ENCODE measurements around the gene PDSS2. TPM values are rescaled to one million over a fixed set of nuclear protein-coding genes. Genes with fewer than 3 reads are reported as not detected.

PDSS2 gene
- total and polyA plus RNA-seq, 2 donors (not counting 1 experiment from before 2014, with no cell fraction given): 16.9 to 17.0 TPM

- DNase-seq (no peak), ATAC-seq (ENCODE audit: low read depth) (no peak)
- POLR2A ChIA-PET: no interaction called here
- CTCF ChIA-PET: no interaction called here
- Histone ChIP-seq H3K27me3 (replicated peaks in 1 of 4; ENCODE audit: control extremely low read depth in 1 of 4, control insufficient read depth in 3 of 4, insufficient read depth in 4 of 4, low read length in 3 of 4) (no peaks in the 10 kb centered on the region), H3K4me3 (ENCODE audit: control extremely low read depth in 1 of 5, extremely low read depth in 1 of 5, insufficient read depth in 1 of 5, low read depth in 2 of 5, low read length in 4 of 5) (no peak overlapping the region), H3K4me1 (ENCODE audit: control insufficient read depth in 2 of 2, insufficient read depth in 2 of 2, low read length in 2 of 2) (no peaks in the 10 kb centered on the region), H3K9ac (ENCODE audit: low read length) (no peak overlapping the region), H4K20me1 (ENCODE audit: control insufficient read depth, insufficient read depth, low read length, poor library complexity, severe bottlenecking) (peaks cover 5% of the 10 kb centered on the region), H3K36me3 (replicated peaks in 1 of 2; ENCODE audit: control extremely low read depth in 1 of 2, control insufficient read depth in 1 of 2, extremely low read depth in 1 of 2, insufficient read depth in 2 of 2, low read length in 1 of 2) (peaks cover 2 to 8% of the 10 kb centered on the region in 2 experiments), H3K27ac (ENCODE audit: low read length in 2 of 2) (no peak overlapping the region), H3K4me2 (replicated peaks; ENCODE audit: low read depth, low read length, poor library complexity, severe bottlenecking) (no peak overlapping the region), H3K9me3 (ENCODE audit: control extremely low read depth in 1 of 3, control insufficient read depth in 2 of 3, insufficient read depth in 1 of 3, low read length in 2 of 3) (peaks cover 9 to 43% (median 23%) of the 10 kb centered on the region in 3 donors), H3K79me2 (ENCODE audit: control insufficient read depth, insufficient read depth, low read length) (peaks cover 34% of the 10 kb centered on the region), H2AFZ (ENCODE audit: insufficient read depth, low read depth, low read length, poor library complexity, severe bottlenecking) (no peak overlapping the region)
- Mint-ChIP-seq H3K9me3 (ENCODE audit: insufficient read depth) (peaks cover 13% of the 10 kb centered on the region), H3K27ac (no peak overlapping the region), H3K4me3 (no peak overlapping the region), H3K27me3 (no peaks in the 10 kb centered on the region), H3K4me1 (no peaks in the 10 kb centered on the region)
- intact Hi-C loops (cut with micrococcal nuclease): no loop called here
- TF ChIP-seq EZH2 (IDR thresholded peaks at IDR 0.05; ENCODE audit: borderline replicate concordance, insufficient read depth, low read depth, low read length, poor library complexity, severe bottlenecking) (no peak), CTCF (IDR thresholded peaks at IDR 0.05) (no peak)
These were observed 61.4 kb downstream of the PDSS2 start for GRCh38 chr6:107398001-107398400.

- Histone ChIP-seq H3K4me2 (replicated peaks; ENCODE audit: low read depth, low read length, poor library complexity, severe bottlenecking) (no peak overlapping the region), H3K79me2 (ENCODE audit: control insufficient read depth, insufficient read depth, low read length) (peaks cover 26% of the 10 kb centered on the region), H3K36me3 (replicated peaks in 1 of 2; ENCODE audit: control extremely low read depth in 1 of 2, control insufficient read depth in 1 of 2, extremely low read depth in 1 of 2, insufficient read depth in 2 of 2, low read length in 1 of 2) (peaks cover 2 to 4% of the 10 kb centered on the region in 2 experiments), H3K27me3 (replicated peaks in 1 of 4; ENCODE audit: control extremely low read depth in 1 of 4, control insufficient read depth in 3 of 4, insufficient read depth in 4 of 4, low read length in 3 of 4) (no peaks in the 10 kb centered on the region), H2AFZ (ENCODE audit: insufficient read depth, low read depth, low read length, poor library complexity, severe bottlenecking) (no peak overlapping the region), H3K27ac (ENCODE audit: low read length in 2 of 2) (no peak overlapping the region), H3K9me3 (ENCODE audit: control extremely low read depth in 1 of 3, control insufficient read depth in 2 of 3, insufficient read depth in 1 of 3, low read length in 2 of 3) (peaks cover 8 to 29% (median 14%) of the 10 kb centered on the region in 3 donors), H3K9ac (ENCODE audit: low read length) (no peak overlapping the region), H3K4me3 (ENCODE audit: control extremely low read depth in 1 of 5, extremely low read depth in 1 of 5, insufficient read depth in 1 of 5, low read depth in 2 of 5, low read length in 4 of 5) (no peak overlapping the region), H4K20me1 (ENCODE audit: control insufficient read depth, insufficient read depth, low read length, poor library complexity, severe bottlenecking) (peaks cover 5% of the 10 kb centered on the region), H3K4me1 (ENCODE audit: control insufficient read depth in 2 of 2, insufficient read depth in 2 of 2, low read length in 2 of 2) (no peaks in the 10 kb centered on the region)
- ATAC-seq (ENCODE audit: low read depth): no peak
- DNase-seq: no peak
- Mint-ChIP-seq H3K27me3 (no peaks in the 10 kb centered on the region), H3K9me3 (ENCODE audit: insufficient read depth) (peaks cover 9% of the 10 kb centered on the region), H3K4me1 (no peaks in the 10 kb centered on the region), H3K4me3 (no peak overlapping the region), H3K27ac (no peak overlapping the region)
- ChIA-PET POLR2A (no interaction called here), CTCF (interaction anchor here (0.7 kb wide), 1 partner anchor 452 kb away, joined by 3 read pairs; no protein-coding TSS in a partner anchor)
- TF ChIP-seq CTCF (IDR thresholded peaks at IDR 0.05): no peak
- TF ChIP-seq EZH2 (IDR thresholded peaks at IDR 0.05; ENCODE audit: borderline replicate concordance, insufficient read depth, low read depth, low read length, poor library complexity, severe bottlenecking): no peak
- 100% methylated on average over 1 of the region's 1 CpG for WGBS (ENCODE audit: insufficient coverage)
- intact Hi-C loops (cut with micrococcal nuclease): no loop called here
These were observed 63.2 kb downstream of the PDSS2 start for GRCh38 chr6:107396211-107396610.

Measured in B cell (primary cell).